MG63 (cell line): ENCODE data around the gene ZIC2. TPM values are rescaled to one million over a fixed set of nuclear protein-coding genes. Genes with fewer than 3 reads are reported as not detected.

ENCODE experiments used
- DNase-seq: peaks from one replicate; pipeline ENCODE4 v3.0.0-alpha.2; 2020
- H3K27me3 ChIP-seq: fragments of 250-450 bp; sonication (Bioruptor Pico); 2 replicates; pipeline ENCODE4 v1.5.1; 2020; ENCODE audit warnings: mild to moderate bottlenecking, moderate library complexity
- H3K36me3 ChIP-seq: fragments of 250-450 bp; sonication (Bioruptor Pico); 2 replicates; pipeline ENCODE4 v1.5.1; 2020; ENCODE audit warnings: mild to moderate bottlenecking, moderate library complexity
- H3K4me3 ChIP-seq: fragments of 250-450 bp; sonication (Bioruptor Pico); 2 replicates; pipeline ENCODE4 v1.5.1; 2020; ENCODE audit warnings: mild to moderate bottlenecking, moderate library complexity
- H3K9me3 ChIP-seq: fragments of 250-450 bp; sonication (Bioruptor Pico); 2 replicates; pipeline ENCODE4 v1.5.1; 2020; ENCODE audit warnings: mild to moderate bottlenecking, moderate library complexity
- total RNA-seq: library from RNA; depleted of rRNA; stranded (reverse); fragments of >200 nt; shearing (Covaris generic); gene quantifications from 2 replicates; pipeline ENCODE4 v1.2.3, GENCODE V29; 2014; ENCODE audit warnings: low replicate concordance

Gene ZIC2
- total RNA-seq, 1 experiment from 2014 or later, result 5.2 TPM

- H3K27me3 ChIP-seq, result no peaks in the 10 kb centered on the region
- peak overlapping the region; percentile 54 for H3K4me3 ChIP-seq
- DNase-seq, result peak; percentile 97
- no peaks in the 10 kb centered on the region for H3K9me3 ChIP-seq
- H3K36me3 ChIP-seq, result no peaks in the 10 kb centered on the region; the same call in 1 of the 2 replicates
Measured at GRCh38 chr13:99955747-99956472, 25.7 kb upstream of the ZIC2 start.

- Histone ChIP-seq H3K9me3 (no peaks in the 10 kb centered on the region), H3K36me3 (no peaks in the 10 kb centered on the region; the same call in 1 of the 2 replicates), H3K27me3 (no peaks in the 10 kb centered on the region), H3K4me3 (peak overlapping the region; percentile 54)
- peak; percentile 69 for DNase-seq
Measured at GRCh38 chr13:99956473-99957349, 24.9 kb upstream of the ZIC2 start.

GRCh38 chr13:99958406-99959126, 23.0 kb upstream of the ZIC2 start:
- Histone ChIP-seq H3K9me3 (no peaks in the 10 kb centered on the region), H3K27me3 (no peaks in the 10 kb centered on the region), H3K36me3 (no peaks in the 10 kb centered on the region; the same call in 1 of the 2 replicates), H3K4me3 (no peak overlapping the region)
- no peak for DNase-seq

GRCh38 chr13:99959127-99959539, 22.5 kb upstream of the ZIC2 start:
- peaks cover 5% of the 10 kb centered on the region for H3K36me3 ChIP-seq
- H3K4me3 ChIP-seq, result no peak overlapping the region
- no peaks in the 10 kb centered on the region for H3K27me3 ChIP-seq
- H3K9me3 ChIP-seq, result no peaks in the 10 kb centered on the region
- DNase-seq, result no peak

- Histone ChIP-seq H3K27me3 (no peaks in the 10 kb centered on the region), H3K36me3 (peaks cover 9% of the 10 kb centered on the region), H3K9me3 (no peaks in the 10 kb centered on the region), H3K4me3 (peak overlapping the region; percentile 46)
- DNase-seq, result no peak
Measured at GRCh38 chr13:99959540-99960230, 21.9 kb upstream of the ZIC2 start.

- H3K9me3 ChIP-seq, result no peaks in the 10 kb centered on the region
- H3K27me3 ChIP-seq, result no peaks in the 10 kb centered on the region
- DNase-seq, result no peak
- peaks cover 17% of the 10 kb centered on the region for H3K36me3 ChIP-seq
- H3K4me3 ChIP-seq, result no peak overlapping the region
Measured at GRCh38 chr13:99960663-99961311, 20.8 kb upstream of the ZIC2 start.

GRCh38 chr13:99961636-99962035, 19.9 kb upstream of the ZIC2 start:
- no peaks in the 10 kb centered on the region for H3K9me3 ChIP-seq
- H3K36me3 ChIP-seq, result peaks cover 18% of the 10 kb centered on the region
- no peaks in the 10 kb centered on the region for H3K27me3 ChIP-seq
- no peak overlapping the region for H3K4me3 ChIP-seq
- no peak for DNase-seq

GRCh38 chr13:99962242-99962641, 19.3 kb upstream of the ZIC2 start:
- H3K9me3 ChIP-seq, result no peaks in the 10 kb centered on the region
- H3K27me3 ChIP-seq, result no peaks in the 10 kb centered on the region

GRCh38 chr13:99963816-99964339, 17.7 kb upstream of the ZIC2 start:
- H3K9me3 ChIP-seq, result no peaks in the 10 kb centered on the region
- peaks cover 25% of the 10 kb centered on the region for H3K36me3 ChIP-seq
- DNase-seq, result no peak
- H3K4me3 ChIP-seq, result no peak overlapping the region
- H3K27me3 ChIP-seq, result no peaks in the 10 kb centered on the region

More at GRCh38 chr13:99962242-99962641, 19.3 kb upstream of the ZIC2 start:
- Histone ChIP-seq H3K4me3 (no peak overlapping the region), H3K36me3 (peaks cover 21% of the 10 kb centered on the region)
- DNase-seq, result no peak

GRCh38 chr13:99965329-99966000, 16.1 kb upstream of the ZIC2 start:
- no peak for DNase-seq
- H3K36me3 ChIP-seq, result peaks cover 30% of the 10 kb centered on the region
- H3K9me3 ChIP-seq, result no peaks in the 10 kb centered on the region
- no peak overlapping the region for H3K4me3 ChIP-seq
- H3K27me3 ChIP-seq, result no peaks in the 10 kb centered on the region

- Histone ChIP-seq H3K36me3 (peaks cover 30% of the 10 kb centered on the region), H3K9me3 (no peaks in the 10 kb centered on the region), H3K27me3 (no peaks in the 10 kb centered on the region), H3K4me3 (no peak overlapping the region)
- no peak for DNase-seq
Measured at GRCh38 chr13:99966064-99966805, 15.3 kb upstream of the ZIC2 start.

- H3K27me3 ChIP-seq, result no peaks in the 10 kb centered on the region
- DNase-seq, result no peak
Measured at GRCh38 chr13:99967498-99967868, 14.1 kb upstream of the ZIC2 start.

GRCh38 chr13:99967869-99968520, 13.6 kb upstream of the ZIC2 start:
- Histone ChIP-seq H3K36me3 (peaks cover 30% of the 10 kb centered on the region), H3K4me3 (peak overlapping the region; percentile 73), H3K27me3 (no peaks in the 10 kb centered on the region), H3K9me3 (no peaks in the 10 kb centered on the region)
- DNase-seq, result no peak

More at GRCh38 chr13:99967498-99967868, 14.1 kb upstream of the ZIC2 start:
- peaks cover 30% of the 10 kb centered on the region for H3K36me3 ChIP-seq
- H3K9me3 ChIP-seq, result no peaks in the 10 kb centered on the region
- peak overlapping the region; percentile 73 for H3K4me3 ChIP-seq
